ENCODE data around the gene MYLK4.

- TF ChIP-seq POLR2A (IDR thresholded peaks at IDR 0.05) (no peak), CTCF (IDR thresholded peaks at IDR 0.05 in 4 of 5, conservative IDR thresholded peaks at IDR 0.05 in 1 of 5) (no peak)
Measured at GRCh38 chr6:2615251-2615650, 135.5 kb downstream of the MYLK4 start.

Data from gastrocnemius medialis (tissue), 4 donors.